T-cell (primary cell): ENCODE data around the gene SULT1B1. TPM values are rescaled to one million over a fixed set of nuclear protein-coding genes. Genes with fewer than 3 reads are reported as not detected.

Source experiments
- ATAC-seq, 4 experiments: fragments of 200-7000 bp in 3 of 4; fragments of 150-1000 bp in 1 of 4; cut with Tn5 transposase; replicated peaks in 1 of 4; 1 replicate in 3 of 4; 2 replicates in 1 of 4; pipeline ENCODE4 v1.10.0; 2021; ENCODE audit warnings: moderate library complexity in 3 of 4, mild to moderate bottlenecking in 2 of 4, moderate number of reproducible peaks in 1 of 4
- CTCF ChIA-PET, 2 donors: fragments of 300-600 bp; sonication (Branson Sonifier 250); formaldehyde crosslinking; loops; one replicate each; lab custom pipeline; 2022; ENCODE audit warnings: antibody characterized with exemption in 2 of 2; lab: Charles Lee
- POLR2A ChIA-PET, 2 donors: fragments of 300-600 bp; sonication (Branson Sonifier 250); formaldehyde crosslinking; loops; one replicate each; lab custom pipeline; 2022; ENCODE audit warnings: antibody characterized with exemption in 2 of 2; lab: Charles Lee
- DNase-seq, 35 experiments: peaks; one replicate each; pipeline versions ENCODE4 v3.0.0 to v3.0.0-alpha.2; 2013 to 2023
- H3K27ac ChIP-seq: one replicate; pipeline ENCODE4 v1.5.1; 2013; ENCODE audit warnings: low read length
- H3K27me3 ChIP-seq, 2 experiments: replicated peaks in 1 of 2; 1 replicate in 1 of 2; 2 replicates in 1 of 2; pipeline versions ENCODE4 v1.6.1 to v1.7.0; 2013; ENCODE audit warnings: low read length in 1 of 2, mixed read lengths in 1 of 2; ENCODE audit not compliant: control insufficient read depth in 2 of 2, insufficient read depth in 2 of 2; ENCODE audit errors: extremely low read depth in 1 of 2
- H3K36me3 ChIP-seq, 2 donors: 1 replicate in 1 of 2; 2 replicates in 1 of 2; pipeline versions ENCODE4 v1.6.1 to v1.7.0; 2013; ENCODE audit warnings: low read length in 1 of 2; ENCODE audit not compliant: control insufficient read depth in 2 of 2, insufficient read depth in 1 of 2; ENCODE audit errors: extremely low read depth in 1 of 2
- H3K4me1 ChIP-seq, 2 experiments: 1 replicate in 1 of 2; 2 replicates in 1 of 2; pipeline versions ENCODE4 v1.6.1 to v1.7.0; 2013; ENCODE audit warnings: low read length in 2 of 2, mixed read lengths in 1 of 2; ENCODE audit not compliant: insufficient read depth in 2 of 2, control insufficient read depth in 1 of 2; ENCODE audit errors: extremely low read depth in 1 of 2
- H3K4me3 ChIP-seq, 2 donors: 1 replicate in 1 of 2; 2 replicates in 1 of 2; pipeline versions ENCODE4 v1.5.1 to v1.7.0; 2013; ENCODE audit warnings: mild to moderate bottlenecking in 2 of 2, low read length in 1 of 2, moderate library complexity in 1 of 2; ENCODE audit not compliant: control insufficient read depth in 1 of 2; ENCODE audit errors: extremely low read depth in 1 of 2
- H3K9me3 ChIP-seq: 2 replicates; pipeline ENCODE4 v1.7.0; 2013
- H3K27ac Mint-ChIP-seq, 2 donors: one replicate each; pipeline ENCODE4 v1.8.0; 2020 to 2021; ENCODE audit warnings: mild to moderate bottlenecking in 2 of 2, mixed read lengths in 2 of 2
- H3K27me3 Mint-ChIP-seq, 2 donors: one replicate each; pipeline ENCODE4 v1.8.0; 2021 to 2022; ENCODE audit warnings: mixed read lengths in 2 of 2
- H3K36me3 Mint-ChIP-seq: one replicate; pipeline ENCODE4 v1.8.0; 2021; ENCODE audit warnings: mixed read lengths
- H3K4me1 Mint-ChIP-seq, 3 donors: one replicate each; pipeline ENCODE4 v1.8.0; 2020 to 2022; ENCODE audit warnings: mixed read lengths in 3 of 3, mild to moderate bottlenecking in 1 of 3
- H3K4me3 Mint-ChIP-seq, 3 donors: one replicate each; pipeline ENCODE4 v1.8.0; 2020 to 2022; ENCODE audit warnings: mild to moderate bottlenecking in 3 of 3, mixed read lengths in 3 of 3, moderate library complexity in 3 of 3
- H3K9me3 Mint-ChIP-seq, 3 donors: one replicate each; pipeline ENCODE4 v1.8.0; 2020 to 2022; ENCODE audit warnings: mixed read lengths in 3 of 3
- WGBS: methylation state at CpG from one replicate; pipeline ENCODE4 v1.1.5; 2013; ENCODE audit warnings: missing lambda C conversion rate; ENCODE audit not compliant: insufficient coverage; 5-methylcytosine and 5-hydroxymethylcytosine counted together
- total RNA-seq, 35 experiments: library from RNA in 6 of 35; stranded (reverse) in 6 of 35; fragments of 120-200 nt in 1 of 35; gene quantifications; one replicate each; pipeline versions ENCODE4 v1.2.1 to v1.2.4 and lab custom pipeline; 2013 to 2026

The SULT1B1 gene
- total RNA-seq, 5 donors from 2014 or later (not counting 1 experiment from before 2014, with no cell fraction given): 8.0 to 22.6 (median 10.0) TPM

DNA sequence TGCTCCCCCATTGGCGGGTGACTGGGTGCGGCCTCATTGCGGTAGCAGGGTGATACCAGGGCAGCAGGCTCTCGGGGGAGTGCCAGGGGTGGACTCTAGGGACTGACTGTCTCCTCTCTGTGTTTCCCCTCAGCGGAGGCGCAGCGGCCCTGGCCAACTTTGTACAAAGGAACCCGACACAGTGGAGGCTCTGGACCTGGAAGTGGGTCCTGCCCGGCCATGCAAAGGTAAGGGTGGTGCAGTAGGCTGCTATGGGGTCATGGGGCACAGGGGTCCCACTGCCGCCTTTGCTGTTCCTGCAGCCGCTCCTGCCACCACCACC, 16.3 kb downstream of the SULT1B1 start:
- CTCF ChIA-PET: no interaction called here
- WGBS: 96% methylated on average over 3 of the region's 11 CpGs
- Mint-ChIP-seq H3K4me3 (no peak overlapping the region), H3K9me3 (peaks cover 25 to 50% (median 28%) of the 10 kb centered on the region in 3 donors), H3K27ac (no peak overlapping the region), H3K27me3 (no peaks in the 10 kb centered on the region), H3K36me3 (peaks cover 33% of the 10 kb centered on the region), H3K4me1 (peaks cover 0 to 11% (median 0%) of the 10 kb centered on the region in 3 donors)
- peaks cover 2 to 4% of the 10 kb centered on the region in 2 donors for H3K36me3 ChIP-seq
- no peak overlapping the region for H3K27ac ChIP-seq
- ATAC-seq (no peak), DNase-seq (no peak)
- H3K9me3 ChIP-seq: peaks cover 6% of the 10 kb centered on the region
- H3K4me1 ChIP-seq: no peaks in the 10 kb centered on the region
- H3K4me3 ChIP-seq: no peak overlapping the region
- no peaks in the 10 kb centered on the region for H3K27me3 ChIP-seq
- POLR2A ChIA-PET: no interaction called here

- 87% methylated on average over 10 of the region's 13 CpGs for WGBS
- DNase-seq (no peak), ATAC-seq (no peak)
- H3K4me1 ChIP-seq: no peaks in the 10 kb centered on the region
- peaks cover 25 to 51% (median 29%) of the 10 kb centered on the region in 3 donors for H3K9me3 Mint-ChIP-seq
- peaks cover 32% of the 10 kb centered on the region for H3K36me3 Mint-ChIP-seq
- peaks cover 6% of the 10 kb centered on the region for H3K9me3 ChIP-seq
- peaks cover 0 to 11% (median 0%) of the 10 kb centered on the region in 3 donors for H3K4me1 Mint-ChIP-seq
- ChIA-PET POLR2A (interaction anchor here in 1 of 2 donors (0.6 kb wide), 2 partner anchors 23 to 225 kb away, joined by 3 read pairs; no protein-coding TSS in a partner anchor), CTCF (interaction anchor here in 1 of 2 donors (0.9 kb wide), 1 partner anchor 9 kb away, joined by 4 read pairs; no protein-coding TSS in a partner anchor)
- no peak overlapping the region for H3K4me3 ChIP-seq
- no peaks in the 10 kb centered on the region for H3K27me3 ChIP-seq
- no peak overlapping the region for H3K27ac Mint-ChIP-seq
- no peak overlapping the region for H3K27ac ChIP-seq
- peaks cover 2 to 4% of the 10 kb centered on the region in 2 donors for H3K36me3 ChIP-seq
- no peak overlapping the region for H3K4me3 Mint-ChIP-seq
- no peaks in the 10 kb centered on the region for H3K27me3 Mint-ChIP-seq
Observed at GRCh38 chr4:69743476-69744156, 16.8 kb downstream of the SULT1B1 start.

DNA sequence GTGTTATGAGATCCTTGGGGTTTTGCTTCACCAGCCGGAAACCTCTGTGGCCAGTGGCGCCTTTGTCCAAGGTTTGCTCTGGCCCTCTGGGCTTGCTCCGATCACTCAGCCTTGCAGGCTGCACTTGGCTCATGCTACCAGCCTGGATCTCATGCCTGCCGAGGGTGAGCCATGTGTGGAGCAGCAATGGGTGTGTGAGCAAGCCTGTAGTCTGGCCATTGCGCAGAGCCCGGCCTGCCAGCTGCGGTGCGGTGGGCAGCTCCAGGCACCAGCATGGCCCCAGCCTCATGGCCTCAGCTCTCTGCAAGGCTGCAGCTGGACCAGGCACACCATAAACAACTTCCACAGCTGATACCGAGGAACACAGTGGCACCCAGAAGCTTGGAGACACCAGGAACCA, 17.8 kb downstream of the SULT1B1 start:
- no peaks in the 10 kb centered on the region for H3K4me1 ChIP-seq
- peaks cover 0 to 11% (median 3%) of the 10 kb centered on the region in 3 donors for H3K4me1 Mint-ChIP-seq
- no peaks in the 10 kb centered on the region for H3K27me3 Mint-ChIP-seq
- no peak overlapping the region for H3K4me3 ChIP-seq
- DNase-seq (no peak), ATAC-seq (no peak)
- POLR2A ChIA-PET: no interaction called here
- no peak overlapping the region for H3K4me3 Mint-ChIP-seq
- peaks cover 2 to 4% of the 10 kb centered on the region in 2 donors for H3K36me3 ChIP-seq
- peaks cover 29% of the 10 kb centered on the region for H3K36me3 Mint-ChIP-seq
- peaks cover 25 to 50% (median 29%) of the 10 kb centered on the region in 3 donors for H3K9me3 Mint-ChIP-seq
- H3K27ac Mint-ChIP-seq: no peak overlapping the region
- peaks cover 6% of the 10 kb centered on the region for H3K9me3 ChIP-seq
- H3K27me3 ChIP-seq: no peaks in the 10 kb centered on the region
- 92% methylated on average over 7 of the region's 9 CpGs for WGBS
- H3K27ac ChIP-seq: no peak overlapping the region
- CTCF ChIA-PET: interaction anchor here (0.6 to 0.9 kb wide), 2 partner anchors 10 to 131 kb away, joined by 4 read pairs; no protein-coding TSS in a partner anchor

DNA sequence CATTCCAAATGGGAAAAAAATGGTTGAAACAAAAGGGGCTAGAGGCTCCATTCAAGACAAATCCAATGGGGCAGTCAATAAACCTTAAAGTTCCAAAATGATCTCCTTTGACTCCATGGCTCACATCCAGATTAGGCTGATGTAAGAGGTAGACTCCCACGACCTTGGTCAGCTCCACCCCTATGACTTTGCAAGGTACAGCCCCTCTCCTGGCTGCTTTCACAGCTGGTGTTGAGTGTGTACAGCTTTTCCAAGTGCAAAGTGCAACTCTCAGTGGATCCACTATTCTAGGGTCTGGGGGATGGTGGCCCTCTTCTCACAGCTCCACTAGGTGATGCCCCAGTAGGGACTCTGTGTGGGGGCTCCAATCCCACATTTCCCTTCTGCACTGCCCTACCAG, 21.5 kb downstream of the SULT1B1 start:
- H3K27me3 ChIP-seq: no peaks in the 10 kb centered on the region
- no peak for ATAC-seq
- WGBS: no CpG with 5 or more reads among the region's 1 CpG
- Mint-ChIP-seq H3K4me1 (peaks cover 3 to 10% (median 8%) of the 10 kb centered on the region in 3 donors), H3K9me3 (peaks cover 6 to 26% (median 21%) of the 10 kb centered on the region in 3 donors), H3K27ac (no peak overlapping the region), H3K27me3 (no peaks in the 10 kb centered on the region), H3K4me3 (no peak overlapping the region), H3K36me3 (peaks cover 18% of the 10 kb centered on the region)
- no peaks in the 10 kb centered on the region for H3K4me1 ChIP-seq
- DNase-seq: no peak
- H3K27ac ChIP-seq: no peak overlapping the region
- H3K36me3 ChIP-seq: peaks cover 0 to under 1% of the 10 kb centered on the region in 2 donors
- POLR2A ChIA-PET: no interaction called here
- H3K4me3 ChIP-seq: no peak overlapping the region
- CTCF ChIA-PET: no interaction called here
- H3K9me3 ChIP-seq: no peaks in the 10 kb centered on the region

DNA sequence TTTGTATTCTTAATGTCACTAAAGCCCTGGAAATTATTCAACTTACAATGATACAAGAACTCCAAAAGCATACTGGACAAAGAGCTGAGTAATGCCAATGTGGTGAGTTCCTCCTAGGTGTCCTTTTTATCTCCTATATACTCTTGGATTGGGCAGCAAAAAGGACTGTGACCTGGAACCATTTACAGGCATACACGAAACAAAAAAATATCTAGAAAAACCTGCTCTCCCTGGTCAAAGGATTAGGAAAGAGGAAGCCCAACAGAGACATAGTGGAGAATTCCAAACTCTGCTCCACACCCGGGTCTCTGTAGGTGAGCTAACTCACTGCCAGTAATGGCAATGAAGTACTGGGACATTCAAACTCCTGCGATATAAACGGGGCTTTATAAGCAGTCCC, 25.3 kb downstream of the SULT1B1 start:
- DNase-seq (no peak), ATAC-seq (no peak)
- ChIA-PET POLR2A (no interaction called here), CTCF (no interaction called here)
- H3K4me1 ChIP-seq: no peaks in the 10 kb centered on the region
- no peaks in the 10 kb centered on the region for H3K9me3 ChIP-seq
- no peaks in the 10 kb centered on the region for H3K27me3 ChIP-seq
- no peak overlapping the region for H3K27ac ChIP-seq
- no peaks in the 10 kb centered on the region for H3K27me3 Mint-ChIP-seq
- peaks cover 0 to 9% (median 8%) of the 10 kb centered on the region in 3 donors for H3K9me3 Mint-ChIP-seq
- H3K27ac Mint-ChIP-seq: no peak overlapping the region
- H3K4me3 ChIP-seq: no peak overlapping the region
- peaks cover 0 to 2% of the 10 kb centered on the region in 2 donors for H3K36me3 ChIP-seq
- no peak overlapping the region for H3K4me3 Mint-ChIP-seq
- peaks cover 3 to 8% (median 5%) of the 10 kb centered on the region in 3 donors for H3K4me1 Mint-ChIP-seq
- H3K36me3 Mint-ChIP-seq: peaks cover 26% of the 10 kb centered on the region
- 87% methylated on average over 3 of the region's 4 CpGs for WGBS

DNA sequence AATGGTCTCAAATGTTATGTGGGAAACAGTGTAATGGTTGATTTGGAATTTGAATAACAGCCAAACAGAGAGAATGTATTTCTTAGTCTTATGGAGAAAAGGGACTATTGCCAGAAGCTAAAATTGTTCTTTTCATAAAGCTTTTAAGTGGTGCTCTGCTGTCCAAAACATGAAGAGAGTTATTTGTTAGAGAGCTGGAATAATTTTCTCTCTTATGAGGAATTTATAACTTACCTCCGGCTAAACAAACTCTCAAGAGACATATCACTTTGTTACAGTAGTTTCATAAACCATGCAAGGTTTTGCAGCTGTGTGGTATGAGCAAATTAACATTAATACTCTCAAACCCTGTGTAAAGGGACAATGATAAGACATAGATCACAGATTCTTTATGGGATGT, 28.6 kb downstream of the SULT1B1 start:
- CTCF ChIA-PET: no interaction called here
- Histone ChIP-seq H3K4me3 (no peak overlapping the region), H3K4me1 (no peaks in the 10 kb centered on the region), H3K27ac (no peak overlapping the region), H3K9me3 (no peaks in the 10 kb centered on the region), H3K36me3 (peaks cover 0 to 2% of the 10 kb centered on the region in 2 donors), H3K27me3 (no peaks in the 10 kb centered on the region)
- Mint-ChIP-seq H3K27ac (no peak overlapping the region), H3K36me3 (peaks cover 17% of the 10 kb centered on the region), H3K4me1 (peaks cover 0 to 11% (median 6%) of the 10 kb centered on the region in 3 donors), H3K9me3 (no peaks in the 10 kb centered on the region), H3K27me3 (no peaks in the 10 kb centered on the region), H3K4me3 (no peak overlapping the region)
- ATAC-seq (no peak), DNase-seq (no peak)
- POLR2A ChIA-PET: interaction anchor here in 1 of 2 donors (0.5 kb wide), 1 partner anchor 17 kb away, joined by 3 read pairs; no protein-coding TSS in a partner anchor
- no CpG with 5 or more reads among the region's 1 CpG for WGBS
